GM19351 (cell line): ENCODE data around the gene MS4A18.

Source experiments
- ATAC-seq: cut with Tn5 transposase; IDR thresholded peaks from one replicate; pipeline ENCODE4 v1.9.1; 2021; ENCODE audit warnings: mild to moderate bottlenecking, moderate library complexity; ENCODE audit not compliant: unreplicated experiment

MS4A18 gene

GRCh38 chr11:60785136-60785535 lies 60.6 kb downstream of the MS4A18 start, which contains the start of gene MS4A10:
Gene MS4A10 (plus strand): TSS chr11:60785333. CDS start chr11:60790336, 5,003 bp downstream.
- ATAC-seq, result no peak

DNA sequence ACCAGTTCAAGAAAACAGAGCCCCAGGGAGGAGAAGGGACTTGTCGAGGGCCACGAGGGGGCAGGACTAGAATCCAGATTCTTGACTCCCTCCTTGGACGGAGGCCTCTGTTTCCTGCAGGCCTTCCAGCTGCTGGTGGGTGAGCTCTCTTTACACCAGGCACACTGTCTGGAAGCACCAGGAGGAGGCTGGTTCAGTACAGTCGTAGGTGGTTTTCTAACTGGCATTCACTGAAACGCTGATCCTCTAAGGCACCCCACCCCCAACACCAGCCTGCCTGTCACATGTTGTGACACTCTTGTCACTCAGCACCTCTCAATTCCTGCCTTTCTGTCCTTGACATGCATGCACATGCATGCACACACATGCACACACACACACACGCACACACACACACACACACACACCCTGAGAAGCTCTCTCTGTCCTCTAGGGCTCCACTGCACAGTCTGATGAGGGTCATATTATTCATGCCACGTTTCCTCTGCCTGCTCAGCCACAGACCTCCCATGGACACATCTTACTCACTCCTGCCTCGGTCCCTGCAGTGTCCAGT lies 61.4 kb downstream of the MS4A18 start:
- ATAC-seq, result no peak

DNA sequence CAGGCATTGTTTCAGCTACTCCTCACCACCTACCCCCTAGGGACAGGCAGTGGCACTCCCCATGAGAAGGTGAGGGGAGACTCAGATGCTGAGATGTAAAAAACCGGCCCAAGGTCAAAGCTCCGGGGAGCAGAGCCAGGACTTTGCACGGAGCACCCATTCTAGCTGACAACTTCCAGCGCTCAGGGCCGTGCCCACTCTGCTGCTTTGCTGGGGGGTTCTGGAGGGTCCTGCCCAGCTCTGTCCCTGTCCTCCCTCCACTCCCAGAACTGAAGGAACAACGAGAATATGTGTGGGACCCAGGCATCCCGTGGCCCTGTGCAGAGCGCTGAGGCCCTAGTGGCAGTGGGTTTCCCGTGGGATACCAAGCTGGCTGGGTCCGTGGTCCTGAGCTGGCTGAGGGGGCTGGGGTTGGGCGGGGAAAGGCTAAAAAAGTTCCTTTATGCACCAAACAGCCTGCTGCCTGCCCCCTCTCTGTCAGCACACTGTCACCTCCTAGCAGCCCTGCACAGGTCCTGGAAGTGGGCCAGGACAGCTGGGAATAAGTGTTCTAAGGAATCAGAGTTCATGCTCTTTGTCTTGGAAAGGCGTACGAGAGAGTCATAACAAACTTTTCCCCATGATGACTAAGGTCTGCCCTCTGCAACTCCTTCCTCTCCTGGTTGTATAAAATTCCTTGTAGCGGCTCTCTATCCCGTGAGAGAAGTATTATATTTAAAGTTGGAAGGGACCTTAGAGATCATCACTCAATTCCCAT lies 62.5 kb downstream of the MS4A18 start:
- ATAC-seq, result no peak

DNA sequence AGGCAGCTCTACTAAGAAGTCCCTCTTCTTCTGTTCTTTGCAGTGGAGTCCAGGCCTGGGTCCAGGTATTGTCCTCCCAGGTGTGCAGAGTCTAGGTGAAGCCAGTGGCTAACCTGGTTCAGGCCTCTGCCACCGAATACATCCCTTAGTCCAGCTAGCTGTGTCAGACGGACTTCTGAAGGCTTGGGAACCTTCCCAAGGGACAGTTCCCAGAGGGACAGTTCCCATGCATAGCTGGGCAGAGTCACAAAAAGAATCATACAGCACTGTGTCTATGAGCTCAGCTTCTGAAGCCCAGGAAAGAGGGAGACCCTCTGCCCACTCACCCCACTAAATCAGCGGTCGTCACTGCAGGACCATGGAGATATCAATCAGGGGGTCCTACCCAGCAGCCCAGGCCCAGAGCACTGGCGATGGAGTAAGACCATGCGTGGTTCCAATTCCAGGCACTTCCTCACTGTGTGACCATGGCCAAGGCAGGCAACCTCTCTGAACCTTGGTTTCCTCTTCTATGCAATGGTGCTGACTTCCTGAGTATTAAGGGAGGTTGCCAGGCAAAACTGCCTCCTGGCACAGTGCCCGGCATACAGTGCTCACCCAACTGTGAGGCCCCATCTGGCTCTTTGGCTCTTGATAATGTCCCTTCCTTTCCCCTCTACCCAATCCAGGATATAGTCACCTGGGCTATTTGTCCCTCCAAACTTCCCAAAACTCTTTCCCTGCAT lies 64.0 kb downstream of the MS4A18 start:
- ATAC-seq, result no peak

GRCh38 chr11:60790726-60791125 lies 66.2 kb downstream of the MS4A18 start:
- ATAC-seq, result no peak

GRCh38 chr11:60791153-60791933 lies 66.8 kb downstream of the MS4A18 start:
- ATAC-seq, result no peak

DNA sequence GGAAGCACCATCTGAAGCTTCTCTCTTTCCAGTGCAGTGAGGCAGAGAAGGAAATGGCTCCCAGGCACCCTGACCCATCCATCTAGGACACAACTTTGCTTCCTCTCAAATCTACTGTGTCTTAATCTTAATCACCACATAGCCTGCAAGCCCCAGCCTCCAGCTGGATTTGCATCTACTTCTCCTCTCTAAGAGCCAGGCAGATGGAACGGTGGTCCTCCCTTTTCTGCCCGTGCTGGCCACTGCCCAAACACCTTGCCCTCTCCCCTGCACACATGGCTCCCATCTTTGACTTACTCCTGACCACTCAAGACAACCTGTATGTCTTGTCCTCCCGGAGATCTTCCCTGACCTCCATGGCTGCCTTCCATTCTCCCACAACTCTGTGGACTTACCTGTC lies 68.0 kb downstream of the MS4A18 start:
- ATAC-seq, result no peak
